DLD1 (cell line): ENCODE data around the gene PTPRK.
"Not testable (repeated sequence)": the region's sequence is repeated elsewhere in the genome, so short reads cannot be mapped to it uniquely, and the experiment has no call there.

Source experiments
- in situ Hi-C: cut with HindIII; loops from 2 replicates; pipeline ENCODE4 v1.10.0; 2017; ENCODE audit warnings: low sequenced_read_pairs

PTPRK gene

DNA sequence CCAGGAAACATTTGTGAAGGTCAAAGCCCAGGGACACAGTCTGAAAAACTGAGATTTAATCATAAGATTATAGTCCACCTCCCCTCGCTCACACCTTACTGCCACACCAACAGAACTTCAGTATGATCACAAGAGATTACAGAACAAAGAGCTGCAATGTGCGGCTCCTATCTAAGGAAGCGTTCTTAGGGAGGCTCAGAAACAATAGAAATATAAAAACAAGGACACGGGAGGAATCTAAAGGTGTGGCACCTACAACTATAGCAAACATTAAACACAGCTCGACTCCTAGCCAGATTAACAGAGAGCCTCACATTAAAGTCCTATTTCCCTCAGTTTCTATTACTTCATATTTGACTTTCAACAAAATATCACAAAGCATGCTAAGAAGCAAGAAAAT lies 579.2 kb downstream of the PTPRK start:
- in situ Hi-C loops, result no loop called here

DNA sequence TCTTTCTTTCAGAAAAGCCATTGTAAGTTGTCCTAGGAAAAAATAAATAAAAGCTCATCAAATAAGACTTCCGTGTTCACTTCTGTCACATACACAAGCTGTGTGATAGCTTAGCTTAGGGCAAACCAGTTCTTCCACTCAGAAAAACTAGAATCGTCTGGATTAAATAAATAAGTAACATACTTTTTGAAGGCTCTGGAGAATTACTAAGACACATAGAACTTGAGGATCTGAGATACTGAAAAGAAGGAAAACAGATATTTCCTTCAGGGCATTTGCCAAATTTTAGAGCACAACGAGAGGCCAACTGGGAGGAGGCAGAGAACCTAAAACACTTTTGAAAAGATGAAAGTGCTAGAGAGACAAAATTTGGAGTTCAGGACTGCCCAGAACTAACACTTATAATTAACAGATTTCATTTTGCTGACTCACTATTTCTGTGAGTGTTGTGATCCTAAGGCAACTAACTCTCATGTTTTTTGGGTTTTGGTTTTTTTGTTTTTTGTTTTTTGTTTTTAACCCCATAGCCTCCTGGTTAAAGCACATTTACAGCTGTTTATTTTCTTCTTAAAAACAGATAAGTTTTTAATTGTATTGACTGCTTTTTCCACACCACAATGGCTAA lies 580.8 kb downstream of the PTPRK start:
- in situ Hi-C loops, result no loop called here

DNA sequence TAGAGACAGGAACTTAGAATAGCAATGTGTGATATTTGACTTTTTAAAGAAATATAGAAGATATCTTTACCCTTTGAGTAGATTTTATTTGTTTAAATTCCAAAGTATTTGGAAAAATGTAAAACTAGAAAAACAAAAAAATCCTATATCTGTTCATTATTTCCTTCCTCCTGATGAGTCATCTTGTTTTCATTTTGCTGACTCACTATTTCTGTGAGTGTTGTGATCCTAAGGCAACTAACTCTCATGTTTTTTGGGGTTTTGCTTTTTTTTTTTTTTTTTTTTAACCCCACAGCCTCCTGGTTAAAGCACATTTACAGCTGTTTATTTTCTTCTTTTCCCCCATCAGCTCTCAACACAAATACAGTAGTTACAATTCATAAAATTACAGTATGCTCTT lies 581.7 kb downstream of the PTPRK start:
- in situ Hi-C loops, result no loop called here

DNA sequence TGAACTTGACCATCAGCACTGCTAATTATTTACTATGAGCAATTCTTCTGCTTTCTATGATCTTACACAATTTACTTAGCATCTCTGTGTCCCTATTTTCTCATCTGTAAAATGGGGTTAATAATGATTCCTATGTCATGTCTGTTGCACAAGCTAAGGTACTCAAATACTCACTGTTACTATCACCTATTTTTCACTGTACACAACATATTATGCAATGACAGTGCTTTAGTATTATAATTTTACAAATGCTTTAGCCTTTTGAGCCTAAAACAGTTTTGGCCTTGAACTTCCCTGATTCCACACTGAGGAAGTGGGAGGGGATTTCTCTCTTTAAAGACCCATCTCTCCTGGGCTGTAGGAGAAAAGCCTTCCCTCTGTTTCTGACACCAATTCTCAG lies 582.7 kb downstream of the PTPRK start:
- in situ Hi-C loops, result no loop called here

DNA sequence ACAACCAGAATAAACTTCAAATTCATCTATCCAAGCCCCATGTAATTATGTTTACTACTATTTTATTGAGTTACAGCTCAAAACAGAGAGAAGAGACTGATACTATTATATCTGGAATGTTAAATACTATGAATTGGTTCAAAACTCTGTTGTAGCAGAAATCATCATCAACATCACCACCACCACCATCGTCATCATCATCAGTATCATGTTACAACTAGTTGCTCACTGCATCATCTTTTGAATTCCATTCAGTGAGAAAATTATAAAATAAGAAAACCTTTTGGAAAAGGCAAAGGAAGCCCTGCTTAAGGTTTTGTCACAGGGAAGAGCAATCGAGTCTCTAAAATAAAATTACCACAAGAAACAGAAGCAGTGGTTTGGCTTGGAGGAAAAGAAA lies 583.3 kb downstream of the PTPRK start:
- in situ Hi-C loops, result no loop called here

DNA sequence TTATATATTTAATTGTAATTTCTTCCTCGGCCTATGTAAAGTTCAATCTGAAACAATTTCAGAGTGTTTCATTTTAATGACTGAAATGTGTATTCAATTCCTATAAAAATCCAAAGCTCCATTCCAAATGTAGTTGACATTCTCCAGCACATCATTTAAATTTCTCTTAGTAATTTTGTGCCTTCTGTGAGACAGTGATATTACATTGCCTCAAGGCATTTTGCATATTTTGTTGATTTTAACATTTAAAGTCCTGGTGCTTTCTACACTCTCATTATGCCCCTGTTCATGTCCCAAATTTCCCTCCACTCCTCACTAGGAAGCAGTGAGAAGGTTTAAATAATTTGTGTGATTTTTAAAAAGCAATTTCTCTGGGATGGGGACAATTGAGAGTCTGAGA lies 585.4 kb downstream of the PTPRK start:
- in situ Hi-C loops, result no loop called here

DNA sequence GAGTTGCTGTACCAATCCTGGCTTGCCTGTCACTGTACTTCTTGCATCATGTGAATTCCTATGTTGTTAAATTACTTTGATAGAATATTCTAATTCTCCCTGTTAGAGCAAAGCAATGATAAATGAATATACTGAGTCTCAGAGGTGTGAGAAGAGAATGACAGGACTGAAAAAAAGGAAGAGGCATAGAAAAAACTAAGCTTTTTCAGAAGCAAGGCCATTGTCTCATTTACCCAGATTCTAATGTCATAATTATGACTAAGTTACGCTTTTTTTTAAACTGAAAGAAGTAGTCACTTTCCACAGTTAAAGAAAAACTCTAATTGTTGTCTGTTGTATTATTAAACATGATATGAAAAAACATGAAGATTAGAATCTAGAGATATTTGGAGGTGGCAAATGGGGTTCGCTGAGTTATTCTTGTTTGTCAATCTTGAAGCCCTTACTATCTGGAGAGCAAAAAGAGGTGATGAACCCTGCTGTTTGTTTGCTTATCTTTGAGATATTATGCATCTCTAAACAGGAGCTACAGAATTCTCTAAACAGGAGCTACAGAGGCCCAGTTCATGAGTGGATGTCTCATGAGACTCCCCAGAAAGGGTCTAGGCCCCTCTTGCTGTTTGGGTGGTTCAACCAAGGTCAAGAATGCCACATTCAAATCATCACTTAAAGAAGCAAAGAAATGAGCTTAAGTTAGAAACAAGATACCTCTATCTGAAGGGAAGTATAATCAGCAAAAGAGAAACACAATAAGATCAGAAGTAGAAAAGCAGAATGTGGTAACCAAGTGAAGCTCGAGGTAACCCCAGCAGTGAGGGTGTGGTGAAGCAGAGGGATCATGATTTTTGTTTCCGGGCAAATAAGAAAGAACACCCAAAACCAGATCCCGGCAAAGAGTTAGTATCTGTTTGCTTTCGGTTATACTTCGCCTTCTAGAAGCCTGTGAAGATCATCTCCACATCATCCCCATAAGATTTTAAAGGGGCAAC lies 586.3 kb downstream of the PTPRK start:
- in situ Hi-C loops, result no loop called here

DNA sequence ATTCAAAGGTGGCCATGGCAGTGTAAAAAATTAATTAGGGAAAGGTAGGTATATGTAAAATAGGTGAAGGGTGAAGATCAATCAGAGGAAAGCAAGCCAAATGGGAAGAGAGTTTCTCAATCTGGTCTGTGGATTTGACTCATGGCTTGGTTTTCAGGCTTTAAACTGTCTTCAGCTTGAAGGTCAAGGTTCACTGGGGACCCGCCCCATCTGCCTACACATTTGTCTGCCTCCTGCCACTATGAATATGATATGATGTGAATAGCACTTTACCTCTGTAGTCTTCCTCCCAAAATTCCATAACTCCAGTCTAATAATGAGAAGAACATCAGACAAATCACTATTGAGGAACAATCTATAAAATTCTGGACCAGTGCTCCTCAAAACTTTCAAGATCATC lies 587.3 kb downstream of the PTPRK start:
- in situ Hi-C loops, result no loop called here

DNA sequence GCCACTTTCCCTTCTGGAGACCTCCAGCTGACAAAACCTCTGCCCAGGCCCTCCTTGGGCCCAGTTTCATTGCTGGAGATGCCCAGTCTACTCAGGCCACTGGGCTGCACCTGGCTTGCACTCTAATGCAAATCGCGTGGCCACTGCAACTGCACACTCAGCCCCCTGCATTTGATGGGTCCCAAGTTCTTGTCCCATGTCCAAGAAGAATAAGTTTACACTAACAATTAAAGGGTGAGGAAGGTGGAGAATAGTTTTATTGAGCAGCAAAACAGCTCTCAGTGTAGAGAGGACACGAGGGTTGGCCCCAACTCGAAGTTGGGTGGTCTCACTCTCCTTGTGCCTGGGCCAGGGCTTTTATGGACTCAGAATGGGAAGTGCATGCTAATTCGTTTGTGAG lies 587.7 kb downstream of the PTPRK start:
- in situ Hi-C loops, result no loop called here

DNA sequence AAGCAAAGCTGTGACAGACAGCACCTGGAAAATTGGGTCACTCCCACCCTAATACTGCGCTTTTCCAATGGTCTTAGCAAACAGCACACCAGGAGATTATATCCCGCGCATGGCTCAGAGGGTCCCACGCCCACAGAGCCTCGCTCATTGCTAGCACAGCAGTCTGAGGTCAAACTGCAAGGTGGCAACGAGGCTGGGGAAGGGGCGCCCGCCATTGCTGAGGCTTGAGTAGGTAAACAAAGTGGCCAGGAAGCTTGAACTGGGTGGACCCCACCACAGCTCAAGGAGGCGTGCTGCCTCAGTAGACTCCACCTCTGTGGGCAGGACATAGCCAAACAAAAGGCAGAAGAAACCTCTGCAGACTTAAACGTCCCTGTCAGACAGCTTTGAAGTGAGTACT lies 594.0 kb downstream of the PTPRK start:
- in situ Hi-C loops, result not testable (repeated sequence)

DNA sequence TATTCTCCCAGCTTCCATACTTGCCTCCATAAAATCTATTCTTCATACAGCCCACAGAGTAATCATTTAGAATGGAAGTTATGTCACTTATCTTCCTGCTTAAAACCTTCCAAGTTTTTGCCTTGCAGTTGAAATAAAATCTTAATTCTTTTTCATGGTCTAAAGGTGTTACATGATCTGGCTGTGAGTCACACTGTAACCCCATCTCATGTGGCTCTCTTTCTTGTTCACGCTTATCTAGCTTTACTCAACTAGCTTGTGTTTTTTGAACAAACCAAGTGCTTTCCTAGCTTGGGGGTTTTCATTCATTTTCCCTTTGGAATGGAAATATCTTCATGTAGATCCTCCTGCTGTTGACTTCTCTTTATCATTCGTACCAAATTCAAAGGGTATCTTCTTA lies 596.0 kb downstream of the PTPRK start:
- in situ Hi-C loops, result no loop called here

DNA sequence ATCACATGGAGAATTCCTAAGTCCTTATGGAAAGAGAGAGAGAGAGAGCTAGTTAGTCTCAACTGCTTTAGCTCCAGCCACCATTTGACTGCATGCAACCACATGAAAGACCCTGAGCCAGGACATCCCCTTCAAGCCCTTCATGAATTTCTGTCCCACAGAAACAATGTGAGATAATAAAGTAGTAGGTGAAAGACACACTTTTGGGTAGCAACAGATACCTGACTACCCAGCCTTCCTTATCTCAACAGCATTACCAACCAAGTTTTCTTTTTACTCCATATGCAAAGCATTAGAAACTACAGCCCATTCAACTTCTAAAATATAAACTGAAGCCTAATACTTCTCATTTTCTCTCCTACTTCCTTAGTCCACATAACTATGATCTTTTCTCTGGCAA lies 596.4 kb downstream of the PTPRK start:
- in situ Hi-C loops, result no loop called here

DNA sequence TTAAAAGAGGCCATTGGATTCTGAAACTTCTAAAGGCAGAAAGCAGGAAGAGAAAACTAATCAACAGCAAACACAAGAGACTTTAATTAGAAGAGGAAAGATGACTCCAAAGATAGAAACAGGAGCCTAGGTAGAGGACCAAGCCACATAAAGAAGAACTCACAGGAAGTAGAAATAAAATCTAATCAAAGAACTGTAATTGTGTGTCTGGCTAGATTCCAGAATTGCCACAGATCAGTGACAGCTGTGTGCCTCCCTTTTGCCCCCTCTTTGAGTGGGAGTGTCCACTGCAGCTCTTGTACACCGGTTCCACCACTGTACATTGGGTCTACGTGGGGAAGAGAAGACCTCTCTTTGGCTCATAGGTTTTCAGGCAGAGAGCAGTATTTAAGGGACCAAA lies 597.3 kb downstream of the PTPRK start:
- in situ Hi-C loops, result no loop called here

DNA sequence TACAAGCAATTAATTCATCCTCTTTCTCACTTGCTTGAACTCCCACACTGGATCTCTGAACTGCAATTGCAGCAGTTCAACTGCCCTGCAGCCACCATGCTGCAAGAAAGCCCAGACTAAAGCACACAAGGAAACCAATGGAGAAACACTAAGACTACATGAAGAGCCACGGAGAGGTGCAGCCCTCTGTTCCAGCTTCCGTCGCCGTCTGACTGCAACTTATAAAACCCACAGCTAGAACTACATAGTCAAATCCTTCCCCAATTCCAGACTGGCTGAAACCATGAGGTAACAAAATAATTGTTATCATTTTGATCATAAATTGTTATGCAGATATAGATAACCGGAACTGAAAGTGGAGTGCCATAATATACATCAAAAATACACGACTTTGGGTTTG lies 598.4 kb downstream of the PTPRK start:
- in situ Hi-C loops, result no loop called here

DNA sequence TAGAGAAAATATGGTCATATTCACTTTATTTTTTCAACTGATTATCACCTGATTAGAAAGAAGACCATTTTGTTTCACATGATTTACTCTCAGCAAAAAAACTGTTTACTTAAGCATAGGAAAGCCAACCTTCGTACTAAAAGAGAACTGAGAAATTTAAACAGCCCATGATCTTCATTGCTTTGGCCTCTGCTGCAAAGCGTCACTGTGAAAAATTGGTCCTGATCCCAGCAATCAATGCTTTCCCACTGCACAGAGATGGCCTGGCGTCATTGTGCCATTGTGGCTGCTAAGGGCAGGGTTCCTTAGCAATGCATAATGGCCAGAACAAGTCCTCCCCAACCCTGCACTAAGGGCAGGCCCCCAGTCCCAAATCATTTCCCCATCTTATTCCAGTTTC lies 599.6 kb downstream of the PTPRK start:
- in situ Hi-C loops, result no loop called here
